H1 (cell line): ENCODE data around the gene TMED10. TPM values are rescaled to one million over a fixed set of nuclear protein-coding genes. Genes with fewer than 3 reads are reported as not detected.

Source experiments
- CTCF ChIA-PET: fragments of 300-600 bp; sonication (Branson Sonifier 250); formaldehyde crosslinking; loops from one replicate; lab custom pipeline; 2021; ENCODE audit not compliant: partially characterized antibody; lab: Charles Lee
- POLR2A ChIA-PET: fragments of 300-600 bp; sonication (Branson Sonifier 250); formaldehyde crosslinking; loops from one replicate; lab custom pipeline; 2021; ENCODE audit warnings: inconsistent platforms; ENCODE audit not compliant: partially characterized antibody; lab: Charles Lee
- DNase-seq, 2 experiments: peaks; one replicate each; pipeline versions ENCODE4 v3.0.0 to v3.0.0-alpha.2; 2010 to 2022; ENCODE audit warnings: low spot score in 2 of 2, low read depth in 1 of 2, mixed read lengths in 1 of 2
- FAIRE-seq: peaks from 2 replicates; lab custom pipeline; 2011; peaks lifted over from hg19 to GRCh38; lab: Jason Lieb, UNC
- H2AFZ ChIP-seq: 2 replicates; pipeline ENCODE4 v1.8.1; 2012; ENCODE audit warnings: low read length, inconsistent platforms
- H2AK5ac ChIP-seq: 2 replicates; pipeline ENCODE4 v1.6.1; 2013; ENCODE audit warnings: low read depth, low read length
- H2BK120ac ChIP-seq: replicated peaks from 2 replicates; pipeline ENCODE3; 2013; ENCODE audit warnings: low read depth, low read length, inconsistent platforms
- H2BK12ac ChIP-seq: 2 replicates; pipeline ENCODE4 v1.6.1; 2013; ENCODE audit warnings: low read depth, low read length
- H2BK15ac ChIP-seq: 2 replicates; pipeline ENCODE4 v1.6.1; 2013; ENCODE audit warnings: low read length
- H2BK20ac ChIP-seq: 2 replicates; pipeline ENCODE4 v1.6.1; 2013; ENCODE audit warnings: low read length
- H2BK5ac ChIP-seq: 2 replicates; pipeline ENCODE4 v1.6.1; 2013; ENCODE audit warnings: low read depth, low read length
- H3K14ac ChIP-seq: 2 replicates; pipeline ENCODE4 v1.6.1; 2013; ENCODE audit warnings: inconsistent platforms; ENCODE audit not compliant: insufficient read length
- H3K18ac ChIP-seq: 2 replicates; pipeline ENCODE4 v1.6.1; 2013; ENCODE audit warnings: low read length; ENCODE audit errors: extremely low read depth
- H3K23ac ChIP-seq: 2 replicates; pipeline ENCODE4 v1.6.1; 2013; ENCODE audit warnings: inconsistent platforms; ENCODE audit not compliant: insufficient read length
- H3K23me2 ChIP-seq: 2 replicates; pipeline ENCODE4 v1.6.1; 2013; ENCODE audit warnings: low read depth, low read length
- H3K27ac ChIP-seq: 2 replicates; pipeline ENCODE4 v1.6.1; 2011; ENCODE audit warnings: low read depth, low read length, inconsistent platforms
- H3K27me3 ChIP-seq, 4 experiments: replicated peaks in 1 of 4; 1 replicate in 1 of 4; 2 replicates in 3 of 4; pipeline versions ENCODE4 v1.6.1 to v1.8.1; 2011 to 2013; ENCODE audit warnings: low read length in 3 of 4, mild to moderate bottlenecking in 3 of 4, inconsistent platforms in 2 of 4, mixed read lengths in 2 of 4, moderate library complexity in 1 of 4; ENCODE audit not compliant: control insufficient read depth in 3 of 4, insufficient read depth in 3 of 4; ENCODE audit errors: extremely low read depth in 1 of 4
- H3K36me3 ChIP-seq, 4 experiments: 2 replicates each; pipeline versions ENCODE4 v1.6.1 to v1.8.1; 2011 to 2013; ENCODE audit warnings: mild to moderate bottlenecking in 4 of 4, low read length in 3 of 4, moderate library complexity in 2 of 4, control low read depth in 1 of 4, inconsistent platforms in 1 of 4; ENCODE audit not compliant: insufficient read depth in 4 of 4, control insufficient read depth in 2 of 4
- H3K4ac ChIP-seq: replicated peaks from 2 replicates; pipeline ENCODE3; 2013; ENCODE audit warnings: low read length, low read depth, mixed read lengths, inconsistent platforms; ENCODE audit not compliant: insufficient read length
- H3K4me1 ChIP-seq, 4 experiments: replicated peaks in 1 of 4; 1 replicate in 1 of 4; 2 replicates in 3 of 4; pipeline versions ENCODE4 v1.6.1 to v1.8.1; 2011 to 2013; ENCODE audit warnings: low read length in 3 of 4, inconsistent platforms in 2 of 4, mixed read lengths in 1 of 4; ENCODE audit not compliant: insufficient read depth in 4 of 4, control insufficient read depth in 3 of 4
- H3K4me2 ChIP-seq, 2 experiments: 2 replicates each; pipeline versions ENCODE4 v1.6.1 to v1.8.1; 2011 to 2013; ENCODE audit warnings: low read depth in 2 of 2, low read length in 2 of 2, control low read depth in 1 of 2, inconsistent platforms in 1 of 2, mild to moderate bottlenecking in 1 of 2; ENCODE audit not compliant: insufficient read depth in 1 of 2
- H3K4me3 ChIP-seq, 4 experiments: fragments of 200-600, 300-600 bp in 1 of 4; sonication (generic), shearing (Covaris generic), sonication (Bioruptor Twin) in 1 of 4; 2 replicates each; pipeline versions ENCODE4 v1.5.1 to v1.8.1; 2011 to 2016; ENCODE audit warnings: low read length in 4 of 4, low read depth in 3 of 4, control low read depth in 2 of 4, inconsistent platforms in 2 of 4, mild to moderate bottlenecking in 2 of 4, mixed read lengths in 1 of 4, moderate library complexity in 1 of 4; ENCODE audit not compliant: insufficient read depth in 2 of 4; ENCODE audit errors: extremely low read depth in 1 of 4
- H3K56ac ChIP-seq: replicated peaks from 2 replicates; pipeline ENCODE3; 2013; ENCODE audit warnings: low read depth, mild to moderate bottlenecking, mixed read lengths, low read length, inconsistent platforms; ENCODE audit not compliant: insufficient read length
- H3K79me1 ChIP-seq: 2 replicates; pipeline ENCODE4 v1.6.1; 2013; ENCODE audit warnings: low read depth, low read length, control low read depth
- H3K79me2 ChIP-seq, 2 experiments: 2 replicates each; pipeline versions ENCODE4 v1.6.1 to v1.8.1; 2012 to 2013; ENCODE audit warnings: low read length in 2 of 2, mild to moderate bottlenecking in 2 of 2, inconsistent platforms in 1 of 2; ENCODE audit not compliant: insufficient read depth in 2 of 2, control insufficient read depth in 1 of 2
- H3K9ac ChIP-seq, 4 experiments: replicated peaks in 1 of 4; 1 replicate in 1 of 4; 2 replicates in 3 of 4; pipeline versions ENCODE4 v1.6.1 to v1.8.1; 2011 to 2013; ENCODE audit warnings: low read depth in 3 of 4, low read length in 3 of 4, control low read depth in 2 of 4, mild to moderate bottlenecking in 2 of 4, moderate library complexity in 2 of 4, inconsistent platforms in 1 of 4; ENCODE audit errors: extremely low read depth in 1 of 4
- H3K9me3 ChIP-seq, 2 experiments: 2 replicates each; pipeline versions ENCODE4 v1.6.1 to v1.8.1; 2012 to 2013; ENCODE audit warnings: mild to moderate bottlenecking in 2 of 2, moderate library complexity in 2 of 2, control low read depth in 1 of 2, inconsistent platforms in 1 of 2, low read depth in 1 of 2, low read length in 1 of 2, mixed read lengths in 1 of 2; ENCODE audit not compliant: insufficient read depth in 2 of 2
- H4K20me1 ChIP-seq, 2 experiments: replicated peaks in 1 of 2; 2 replicates each; pipeline versions ENCODE3 to v1.8.1; 2011 to 2013; ENCODE audit warnings: inconsistent platforms in 2 of 2, low read length in 2 of 2, mild to moderate bottlenecking in 1 of 2; ENCODE audit not compliant: insufficient read depth in 2 of 2, control insufficient read depth in 1 of 2
- H4K5ac ChIP-seq: 2 replicates; pipeline ENCODE4 v1.6.1; 2013; ENCODE audit warnings: low read length, low read depth, mixed read lengths, inconsistent platforms; ENCODE audit not compliant: insufficient read length
- H4K8ac ChIP-seq: 2 replicates; pipeline ENCODE4 v1.8.0; 2013; ENCODE audit warnings: mild to moderate bottlenecking, moderate library complexity, low read length, inconsistent platforms; ENCODE audit not compliant: insufficient read depth; ENCODE audit errors: extremely low read depth
- H4K91ac ChIP-seq: replicated peaks from 2 replicates; pipeline ENCODE3; 2013; ENCODE audit warnings: low read length, mixed read lengths, inconsistent platforms; ENCODE audit not compliant: insufficient read length
- PHF8 ChIP-seq: fragments of 200-600 bp; sonication (generic); conservative IDR thresholded peaks from 2 replicates; pipeline ENCODE4 v1.7.1; 2012; ENCODE audit warnings: low read depth, mild to moderate bottlenecking, inconsistent platforms, low read length, moderate library complexity
- POU5F1 ChIP-seq: IDR thresholded peaks from 2 replicates; pipeline ENCODE4 v1.6.1; 2011; ENCODE audit warnings: low read depth, mild to moderate bottlenecking, low read length, moderate library complexity
- RFX5 ChIP-seq: IDR thresholded peaks from 2 replicates; pipeline ENCODE4 v1.6.1; 2011; ENCODE audit warnings: low read depth, low read length, improper control_type of control experiment, borderline replicate concordance
- SIN3A ChIP-seq, 2 experiments: IDR thresholded peaks in 1 of 2; conservative IDR thresholded peaks in 1 of 2; 2 replicates each; pipeline ENCODE4 v1.6.1; 2011 to 2012; ENCODE audit warnings: low read length in 2 of 2, improper control_type of control experiment in 1 of 2, low read depth in 1 of 2, mild to moderate bottlenecking in 1 of 2
- SIRT6 ChIP-seq: IDR thresholded peaks from one replicate; pipeline ENCODE4 v1.7.1; 2012; ENCODE audit warnings: low read length, inconsistent platforms
- SIX5 ChIP-seq: IDR thresholded peaks from 2 replicates; pipeline ENCODE4 v1.6.1; 2011; ENCODE audit warnings: mild to moderate bottlenecking, low read depth, low read length
- ZNF274 ChIP-seq: IDR thresholded peaks from 2 replicates; pipeline ENCODE4 v1.7.0; 2012; ENCODE audit warnings: low read length, borderline replicate concordance; ENCODE audit errors: extremely low read depth
- WGBS, 2 experiments: shearing (Covaris generic) in 1 of 2; methylation state at CpG; one replicate each; pipeline versions ENCODE4 v1.1.6 to v1.1.7; 2013 to 2015; ENCODE audit warnings: low lambda C conversion rate in 2 of 2, mixed read lengths in 2 of 2, inconsistent platforms in 1 of 2, low coverage in 1 of 2, missing lambda C conversion rate in 1 of 2; ENCODE audit not compliant: insufficient replicate concordance in 2 of 2, insufficient coverage in 1 of 2, insufficient read length in 1 of 2; ENCODE audit errors: extremely low coverage in 1 of 2, missing lambda C conversion rate in 1 of 2; 5-methylcytosine and 5-hydroxymethylcytosine counted together
- polyA plus RNA-seq, 7 experiments: library from polyadenylated mRNA; depleted of rRNA in 3 of 7; stranded (reverse) in 5 of 7; unstranded in 2 of 7; fragments of >200 nt in 5 of 7; fragments of 200-250 nt in 2 of 7; gene quantifications; 1 replicate in 5 of 7; 2 replicates in 1 of 7; 4 replicates in 1 of 7; pipeline versions ENCODE4 v1.2.1 to v1.2.3, GENCODE V29; 2011 to 2013; ENCODE audit warnings: missing spikeins in 2 of 7, mixed read lengths in 2 of 7
- total RNA-seq: library from RNA; stranded (reverse); fragmentation: NEBNext Ultra II Directional; extraction: Animal tissue kit (Norgen Biotek cat#: 25700); gene quantifications from 2 replicates; pipeline ENCODE4 v1.2.1, GENCODE V29; 2021
- TF ChIP-seq, protein P1 (sequence below): IDR thresholded peaks from 2 replicates; pipeline ENCODE4 v1.6.1; 2012; ENCODE audit warnings: inconsistent platforms

Gene TMED10
- total and polyA plus RNA-seq, 2 of the 8 experiments (the other 6 are each of a cell fraction or from before 2014, with no cell fraction given): 218 to 250 TPM

DNA sequence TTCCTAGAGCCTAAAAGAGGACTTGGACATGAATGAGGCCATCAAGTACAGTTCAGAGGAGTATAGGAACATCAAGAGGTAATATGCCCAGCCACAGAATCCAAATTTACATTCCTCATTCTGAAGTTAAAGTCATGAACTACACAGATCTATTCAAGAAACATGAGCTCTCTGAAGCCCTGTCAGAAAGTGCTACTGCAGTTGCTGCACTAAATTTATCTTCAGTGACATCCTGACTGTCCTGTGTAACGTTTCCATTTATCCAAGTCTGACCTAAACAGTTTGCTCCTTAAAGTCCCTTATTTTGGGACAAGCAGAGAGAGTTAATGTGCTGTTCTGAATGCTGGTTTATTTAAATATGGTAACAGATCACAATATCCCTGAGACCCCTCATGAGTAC, 77.7 kb downstream of the TMED10 start:
- H2BK12ac ChIP-seq: no peak overlapping the region
- no peak overlapping the region for H3K4ac ChIP-seq
- no peak overlapping the region for H4K91ac ChIP-seq
- WGBS, 2 experiments: 81% methylated on average over 1 of the region's 1 CpG; no CpG with 5 or more reads in 1 of the 2 experiments
- no peak for FAIRE-seq
- H2BK5ac ChIP-seq: no peak overlapping the region
- H2BK20ac ChIP-seq: no peak overlapping the region
- no peaks in the 10 kb centered on the region for H3K79me1 ChIP-seq
- POLR2A ChIA-PET: interaction anchor here (1.0 to 1.3 kb wide), 2 partner anchors 12 to 28 kb away, joined by 3 to 4 read pairs; no protein-coding TSS in a partner anchor
- H3K14ac ChIP-seq: no peak overlapping the region
- no peaks in the 10 kb centered on the region; the same call in 1 of the 2 replicates for H3K23me2 ChIP-seq
- H2BK15ac ChIP-seq: no peak overlapping the region
- no peak overlapping the region for H3K27ac ChIP-seq
- H4K20me1 ChIP-seq: no peaks in the 10 kb centered on the region
- CTCF ChIA-PET: interaction anchor here (0.6 to 3.4 kb wide), 5 partner anchors 11 to 208 kb away, joined by 3 to 24 read pairs (median 3); no protein-coding TSS in a partner anchor
- H4K8ac ChIP-seq: no peak overlapping the region
- no peaks in the 10 kb centered on the region for H3K9me3 ChIP-seq
- H3K56ac ChIP-seq: no peak overlapping the region
- no peak overlapping the region for H4K5ac ChIP-seq
- no peaks in the 10 kb centered on the region for H3K4me1 ChIP-seq
- H3K79me2 ChIP-seq: no peaks in the 10 kb centered on the region
- DNase-seq: no peak
- no peak overlapping the region for H3K23ac ChIP-seq
- H2AK5ac ChIP-seq: no peak overlapping the region
- no peaks in the 10 kb centered on the region for H3K27me3 ChIP-seq
- H3K9ac ChIP-seq: no peak overlapping the region
- H3K36me3 ChIP-seq: peaks cover 0 to 65% (median 32%) of the 10 kb centered on the region in 4 experiments; a peak in 6 of 8 replicates
- H3K18ac ChIP-seq: no peak overlapping the region
- no peak overlapping the region for H3K4me2 ChIP-seq
- no peak overlapping the region for H2AFZ ChIP-seq
- H3K4me3 ChIP-seq: no peak overlapping the region
- no peak overlapping the region for H2BK120ac ChIP-seq
- TF ChIP-seq SIN3A (conservative IDR thresholded peaks at IDR 0.05 in 1 of 2, IDR thresholded peaks at IDR 0.05 in 1 of 2; ENCODE audit: low read depth in 1 of 2, low read length in 2 of 2) (no peak), RFX5 (no peak), ZNF274 (no peak), PHF8 (no peak), SIX5 (no peak), POU5F1 (no peak), SIRT6 (no peak)
- TF ChIP-seq, protein P1, sequence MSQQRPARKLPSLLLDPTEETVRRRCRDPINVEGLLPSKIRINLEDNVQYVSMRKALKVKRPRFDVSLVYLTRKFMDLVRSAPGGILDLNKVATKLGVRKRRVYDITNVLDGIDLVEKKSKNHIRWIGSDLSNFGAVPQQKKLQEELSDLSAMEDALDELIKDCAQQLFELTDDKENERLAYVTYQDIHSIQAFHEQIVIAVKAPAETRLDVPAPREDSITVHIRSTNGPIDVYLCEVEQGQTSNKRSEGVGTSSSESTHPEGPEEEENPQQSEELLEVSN: no peak
